ENCODE data around the gene EYA2. TPM values are rescaled to one million over a fixed set of nuclear protein-coding genes. Genes with fewer than 3 reads are reported as not detected.

Gene EYA2
- total and polyA plus RNA-seq, 2 donors (not counting 3 experiments of a cell fraction or from before 2014, with no cell fraction given) = not detected

DNA sequence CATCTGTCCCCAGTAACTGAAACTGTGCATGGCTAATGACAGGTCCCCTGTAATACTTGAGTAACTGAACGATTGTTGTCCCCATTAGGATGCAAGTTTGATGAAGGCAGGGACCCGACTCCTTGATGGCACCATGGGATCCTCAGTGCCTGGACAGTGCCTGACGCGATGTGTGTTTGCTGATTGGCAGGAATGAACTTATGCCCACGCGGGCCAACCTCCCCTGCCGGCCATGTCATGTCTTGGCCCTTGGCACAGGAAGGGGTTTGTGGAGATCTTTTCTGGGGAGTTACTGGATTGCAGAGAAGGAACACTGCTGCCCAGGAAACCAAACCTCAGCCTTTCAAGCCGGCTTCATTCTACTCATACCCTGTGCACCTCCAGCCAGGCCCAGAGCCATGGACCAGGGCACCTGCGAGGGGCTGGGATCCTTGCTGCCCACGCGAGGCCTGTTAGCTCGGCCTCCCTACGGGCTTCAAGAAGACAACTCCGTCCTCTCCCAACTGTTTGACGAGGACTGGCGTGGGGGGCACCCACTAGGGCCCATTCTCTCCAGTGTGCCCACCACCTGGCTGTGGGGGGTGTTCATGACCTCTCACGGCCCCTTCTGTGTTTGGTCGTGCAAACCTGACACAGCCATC is 314.0 kb downstream of the EYA2 start:
- no peak for DNase-seq (ENCODE audit: low read depth, low spot score)
- no peaks in the 10 kb centered on the region for H3K9me3 ChIP-seq (replicated peaks; ENCODE audit: control insufficient read depth, insufficient read depth, low read length)
- no peak overlapping the region for H3K9ac ChIP-seq (replicated peaks; ENCODE audit: extremely low read depth, insufficient read depth, low read length)
- dilution Hi-C loops (cut with MboI; ENCODE audit: extremely low pct_ligation_motif_present, low sequenced_read_pairs) = no loop called here
- FAIRE-seq = no peak
- no peaks in the 10 kb centered on the region for H4K20me1 ChIP-seq (replicated peaks; ENCODE audit: control insufficient read depth, extremely low read depth, insufficient read depth, low read length)
- CTCF ChIA-PET = interaction anchor here (1.0 to 1.2 kb wide), 4 partner anchors 9 to 412 kb away, joined by 3 to 4 read pairs (median 3); no protein-coding TSS in a partner anchor
- POLR2A ChIA-PET = no interaction called here
- no TSS peak for BruUV-seq (replicated peaks)
- H3K36me3 ChIP-seq (ENCODE audit: control insufficient read depth in 2 of 2, extremely low read depth in 1 of 2, insufficient read depth in 2 of 2, low read length in 2 of 2) = peaks cover 34% of the 10 kb centered on the region in 2 experiments
- peaks cover 7% of the 10 kb centered on the region for H3K4me1 ChIP-seq (ENCODE audit: control insufficient read depth, extremely low read depth, insufficient read depth, low read length)
- no peak overlapping the region for H2AFZ ChIP-seq (ENCODE audit: low read depth, low read length)
- TF ChIP-seq GATA2 (IDR thresholded peaks at IDR 0.05; ENCODE audit: insufficient read depth, insufficient read length, low read depth, low read length) = no peak
- no peaks in the 10 kb centered on the region for H3K27me3 ChIP-seq (ENCODE audit: control insufficient read depth in 2 of 2, insufficient read depth in 2 of 2, low read length in 2 of 2)
- intact Hi-C loops (cut with micrococcal nuclease) = no loop called here
- H3K4me3 ChIP-seq (replicated peaks in 1 of 3; ENCODE audit: insufficient read depth in 1 of 3, low read depth in 1 of 3, low read length in 3 of 3) = no peak overlapping the region
- H3K9me1 ChIP-seq (replicated peaks; ENCODE audit: control insufficient read depth, extremely low read depth, insufficient read depth, low read length) = no peaks in the 10 kb centered on the region
- no peak overlapping the region for H3K4me2 ChIP-seq (ENCODE audit: insufficient read depth, low read length)
- H3K27ac ChIP-seq (ENCODE audit: insufficient read depth, low read depth, low read length) = no peak overlapping the region
- H3K79me2 ChIP-seq (ENCODE audit: control insufficient read depth, insufficient read depth, low read length) = peaks cover 3% of the 10 kb centered on the region

DNA sequence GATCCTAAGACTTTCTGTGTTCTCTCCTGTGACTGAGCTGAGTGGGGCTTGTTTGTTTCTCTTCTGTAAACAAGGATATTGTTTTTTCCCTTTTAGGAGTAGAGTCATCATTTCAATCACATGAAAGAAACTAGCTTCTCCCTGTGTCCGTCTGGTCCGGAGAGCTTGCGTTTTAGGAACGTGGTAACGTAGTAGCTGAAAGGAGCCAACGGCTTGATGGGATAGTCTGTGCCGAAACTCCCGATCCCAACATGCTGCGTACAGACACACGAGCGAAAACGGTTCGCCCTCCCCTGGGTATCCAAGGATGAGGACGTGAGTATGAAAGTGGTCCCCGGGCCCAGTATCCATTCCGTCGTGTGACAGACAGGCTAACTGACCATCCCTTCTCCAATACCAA is 315.3 kb downstream of the EYA2 start:
- Histone ChIP-seq H3K9ac (replicated peaks; ENCODE audit: extremely low read depth, insufficient read depth, low read length) (no peak overlapping the region), H3K4me2 (ENCODE audit: insufficient read depth, low read length) (no peak overlapping the region), H3K4me3 (replicated peaks in 1 of 3; ENCODE audit: insufficient read depth in 1 of 3, low read depth in 1 of 3, low read length in 3 of 3) (no peak overlapping the region), H3K27me3 (ENCODE audit: control insufficient read depth in 2 of 2, insufficient read depth in 2 of 2, low read length in 2 of 2) (no peaks in the 10 kb centered on the region), H3K9me1 (replicated peaks; ENCODE audit: control insufficient read depth, extremely low read depth, insufficient read depth, low read length) (no peaks in the 10 kb centered on the region), H2AFZ (ENCODE audit: low read depth, low read length) (no peak overlapping the region), H3K9me3 (replicated peaks; ENCODE audit: control insufficient read depth, insufficient read depth, low read length) (no peaks in the 10 kb centered on the region), H3K79me2 (ENCODE audit: control insufficient read depth, insufficient read depth, low read length) (peaks cover 6% of the 10 kb centered on the region), H3K36me3 (ENCODE audit: control insufficient read depth in 2 of 2, extremely low read depth in 1 of 2, insufficient read depth in 2 of 2, low read length in 2 of 2) (peaks cover 39 to 44% of the 10 kb centered on the region in 2 experiments), H3K4me1 (ENCODE audit: control insufficient read depth, extremely low read depth, insufficient read depth, low read length) (peaks cover 7% of the 10 kb centered on the region), H4K20me1 (replicated peaks; ENCODE audit: control insufficient read depth, extremely low read depth, insufficient read depth, low read length) (no peaks in the 10 kb centered on the region), H3K27ac (ENCODE audit: insufficient read depth, low read depth, low read length) (no peak overlapping the region)
- ChIA-PET CTCF (interaction anchor here (1.2 kb wide), 1 partner anchor 14 kb away, joined by 3 read pairs; no protein-coding TSS in a partner anchor), POLR2A (interaction anchor here (0.6 kb wide), 1 partner anchor 422 kb away, joined by 3 read pairs; no protein-coding TSS in a partner anchor)
- FAIRE-seq = no peak
- TSS peak; percentile 51 for BruUV-seq (replicated peaks)
- DNase-seq (ENCODE audit: low read depth, low spot score) = no peak
- TF ChIP-seq, protein P1, sequence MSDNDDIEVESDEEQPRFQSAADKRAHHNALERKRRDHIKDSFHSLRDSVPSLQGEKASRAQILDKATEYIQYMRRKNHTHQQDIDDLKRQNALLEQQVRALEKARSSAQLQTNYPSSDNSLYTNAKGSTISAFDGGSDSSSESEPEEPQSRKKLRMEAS (IDR thresholded peaks at IDR 0.05; ENCODE audit: insufficient read depth, insufficient read length) = no peak
- TF ChIP-seq, protein P2, sequence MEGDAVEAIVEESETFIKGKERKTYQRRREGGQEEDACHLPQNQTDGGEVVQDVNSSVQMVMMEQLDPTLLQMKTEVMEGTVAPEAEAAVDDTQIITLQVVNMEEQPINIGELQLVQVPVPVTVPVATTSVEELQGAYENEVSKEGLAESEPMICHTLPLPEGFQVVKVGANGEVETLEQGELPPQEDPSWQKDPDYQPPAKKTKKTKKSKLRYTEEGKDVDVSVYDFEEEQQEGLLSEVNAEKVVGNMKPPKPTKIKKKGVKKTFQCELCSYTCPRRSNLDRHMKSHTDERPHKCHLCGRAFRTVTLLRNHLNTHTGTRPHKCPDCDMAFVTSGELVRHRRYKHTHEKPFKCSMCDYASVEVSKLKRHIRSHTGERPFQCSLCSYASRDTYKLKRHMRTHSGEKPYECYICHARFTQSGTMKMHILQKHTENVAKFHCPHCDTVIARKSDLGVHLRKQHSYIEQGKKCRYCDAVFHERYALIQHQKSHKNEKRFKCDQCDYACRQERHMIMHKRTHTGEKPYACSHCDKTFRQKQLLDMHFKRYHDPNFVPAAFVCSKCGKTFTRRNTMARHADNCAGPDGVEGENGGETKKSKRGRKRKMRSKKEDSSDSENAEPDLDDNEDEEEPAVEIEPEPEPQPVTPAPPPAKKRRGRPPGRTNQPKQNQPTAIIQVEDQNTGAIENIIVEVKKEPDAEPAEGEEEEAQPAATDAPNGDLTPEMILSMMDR (IDR thresholded peaks at IDR 0.05; ENCODE audit: extremely low read depth in 1 of 2, insufficient read depth in 1 of 2, low read depth in 1 of 2, low read length in 2 of 2) = no peak
- intact Hi-C loops (cut with micrococcal nuclease) = no loop called here
- dilution Hi-C loops (cut with MboI; ENCODE audit: extremely low pct_ligation_motif_present, low sequenced_read_pairs) = no loop called here

Data from endothelial cell of umbilical vein (primary cell).